Measurements from ENCODE around the gene SCG5.

SCG5 gene

DNA sequence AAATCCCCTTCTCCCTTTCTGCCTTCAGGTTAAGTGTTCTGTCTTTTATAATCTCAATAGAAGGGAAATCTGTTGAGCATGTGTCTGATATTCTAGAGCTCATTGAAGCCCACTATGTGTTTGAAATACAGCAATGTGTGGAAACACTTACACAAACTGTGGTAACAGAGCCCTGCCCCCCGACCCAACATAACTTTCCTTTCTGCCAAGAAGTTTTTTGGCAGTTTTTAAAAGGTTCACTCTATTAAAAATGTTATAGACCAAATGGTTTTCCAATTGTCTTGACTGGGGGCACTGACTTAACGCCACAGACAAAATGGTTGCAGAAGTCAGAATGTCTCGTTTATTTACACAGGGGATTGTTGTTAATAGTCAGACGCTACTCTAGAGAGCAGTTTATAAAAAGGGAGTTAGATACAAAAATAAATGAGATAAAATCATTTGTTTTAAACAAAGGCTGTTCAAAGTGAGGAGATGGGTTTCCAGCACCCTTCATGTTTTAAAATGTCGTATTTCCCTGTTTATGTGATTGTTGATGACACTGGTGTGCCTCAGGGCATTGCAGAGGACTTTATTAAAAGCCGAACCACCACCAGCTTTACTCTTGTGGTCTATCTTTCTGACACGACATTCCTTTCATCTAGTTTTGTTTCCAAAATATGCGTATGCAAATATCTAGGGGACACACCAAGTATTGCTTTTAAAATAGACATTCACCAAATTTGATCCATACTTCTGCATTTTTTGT is 49.6 kb downstream of the SCG5 start:
- no peak for DNase-seq (ENCODE audit: low read depth)
- no peak overlapping the region for H3K4me3 ChIP-seq (ENCODE audit: low read depth, low read length)
- no peak for TF ChIP-seq CTCF (IDR thresholded peaks at IDR 0.05; ENCODE audit: control insufficient read depth, extremely low read depth, insufficient read depth)

GRCh38 chr15:32691689-32692038 is 50.2 kb downstream of the SCG5 start:
- H3K4me3 ChIP-seq (ENCODE audit: low read depth, low read length), result no peak overlapping the region
- TF ChIP-seq CTCF (IDR thresholded peaks at IDR 0.05; ENCODE audit: control insufficient read depth, extremely low read depth, insufficient read depth), result no peak
- DNase-seq (ENCODE audit: low read depth), result no peak

- TF ChIP-seq CTCF (IDR thresholded peaks at IDR 0.05; ENCODE audit: control insufficient read depth, extremely low read depth, insufficient read depth), result no peak
- DNase-seq (ENCODE audit: low read depth), result no peak
Observed at GRCh38 chr15:32692286-32692685, 50.8 kb downstream of the SCG5 start.

GRCh38 chr15:32694222-32694983 is 52.9 kb downstream of the SCG5 start:
- no peak overlapping the region for H3K4me3 ChIP-seq (ENCODE audit: low read depth, low read length)
- TF ChIP-seq CTCF (IDR thresholded peaks at IDR 0.05; ENCODE audit: control insufficient read depth, extremely low read depth, insufficient read depth), result no peak
- no peak for DNase-seq (ENCODE audit: low read depth)

More at GRCh38 chr15:32692286-32692685, 50.8 kb downstream of the SCG5 start:
- no peak overlapping the region for H3K4me3 ChIP-seq (ENCODE audit: low read depth, low read length)

- DNase-seq (ENCODE audit: low read depth), result no peak
- no peak overlapping the region for H3K4me3 ChIP-seq (ENCODE audit: low read depth, low read length)
- no peak for TF ChIP-seq CTCF (IDR thresholded peaks at IDR 0.05; ENCODE audit: control insufficient read depth, extremely low read depth, insufficient read depth)
Observed at GRCh38 chr15:32698773-32699390, 57.4 kb downstream of the SCG5 start.

DNA sequence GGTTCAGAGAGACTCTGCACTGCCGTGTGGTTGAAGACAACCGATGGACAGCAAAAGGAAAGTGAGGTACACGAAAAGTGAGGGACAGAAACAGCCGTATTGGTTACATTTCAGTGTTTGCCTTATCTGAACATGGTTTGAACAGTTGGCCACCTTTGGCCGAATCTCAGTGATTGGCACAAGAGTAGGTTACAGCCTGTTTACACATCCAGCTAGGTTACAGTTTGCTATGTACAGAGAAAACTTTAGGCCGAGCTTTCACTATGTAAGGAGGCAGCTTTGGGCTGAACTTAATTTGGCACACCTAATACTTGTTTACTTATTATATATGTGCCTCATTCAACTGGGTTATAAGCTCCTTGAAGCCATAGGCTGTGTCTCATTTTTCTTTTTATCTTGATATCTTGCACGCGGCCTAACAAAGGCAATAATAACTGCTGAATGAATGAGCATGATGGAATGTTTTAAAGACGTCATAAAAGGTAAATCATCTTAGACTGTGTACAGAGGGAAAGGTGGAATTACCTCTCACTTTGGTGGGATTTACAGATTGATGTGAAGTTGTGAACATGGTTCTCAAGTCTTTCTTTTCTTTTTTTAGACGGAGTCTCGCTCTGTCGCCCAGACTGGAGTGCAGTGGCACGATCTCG is 59.1 kb downstream of the SCG5 start:
- TF ChIP-seq CTCF (IDR thresholded peaks at IDR 0.05; ENCODE audit: control insufficient read depth, extremely low read depth, insufficient read depth), result no peak
- DNase-seq (ENCODE audit: low read depth), result peak; percentile 58
- no peak overlapping the region for H3K4me3 ChIP-seq (ENCODE audit: low read depth, low read length)

All from LNCaP clone FGC (cell line).